GM19397 (cell line): ENCODE measurements around the gene OR2AG2.

Source experiments
- ATAC-seq: cut with Tn5 transposase; IDR thresholded peaks from one replicate; pipeline ENCODE4 v1.9.1; 2021; ENCODE audit warnings: mild to moderate bottlenecking, moderate library complexity; ENCODE audit not compliant: unreplicated experiment

OR2AG2 gene

DNA sequence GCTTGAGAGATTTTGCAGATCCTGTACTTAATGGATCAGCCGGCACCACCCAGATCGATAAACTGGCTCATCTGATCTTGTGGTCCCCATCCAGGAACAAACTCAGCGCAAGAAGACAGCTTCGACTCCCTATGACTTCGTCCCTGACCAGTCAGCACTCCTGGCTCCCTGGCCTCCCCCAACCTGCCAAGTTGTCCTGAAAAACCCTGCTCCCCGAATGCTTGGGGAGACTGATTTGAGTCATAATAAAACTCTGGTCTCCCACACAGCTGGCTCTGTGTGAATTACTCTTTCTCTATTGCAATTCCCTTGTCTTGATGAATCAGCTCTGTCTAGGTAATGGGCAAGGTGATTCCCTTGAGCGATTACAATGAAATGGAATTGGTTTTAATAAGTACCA, 29.5 kb downstream of the OR2AG2 start:
- ATAC-seq = no peak

DNA sequence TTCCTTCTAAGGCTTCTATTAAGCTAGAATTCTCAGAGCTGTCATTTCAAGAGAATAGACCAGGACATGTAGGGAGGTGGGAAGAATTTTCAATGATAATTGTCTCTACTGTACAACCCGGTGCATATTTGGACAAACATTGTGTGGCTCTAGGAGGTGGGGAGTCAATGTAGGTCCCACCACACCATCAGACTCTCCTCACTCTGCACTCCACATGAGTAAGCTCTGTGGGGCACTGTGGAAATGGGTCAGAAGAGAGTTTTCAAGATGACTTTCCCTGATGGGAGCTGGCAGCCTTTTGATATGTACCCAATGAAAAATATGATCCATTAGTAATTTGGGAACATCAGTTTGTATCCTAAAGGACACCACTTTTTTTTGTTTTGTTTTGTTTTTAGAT, 33.2 kb downstream of the OR2AG2 start:
- ATAC-seq = no peak

DNA sequence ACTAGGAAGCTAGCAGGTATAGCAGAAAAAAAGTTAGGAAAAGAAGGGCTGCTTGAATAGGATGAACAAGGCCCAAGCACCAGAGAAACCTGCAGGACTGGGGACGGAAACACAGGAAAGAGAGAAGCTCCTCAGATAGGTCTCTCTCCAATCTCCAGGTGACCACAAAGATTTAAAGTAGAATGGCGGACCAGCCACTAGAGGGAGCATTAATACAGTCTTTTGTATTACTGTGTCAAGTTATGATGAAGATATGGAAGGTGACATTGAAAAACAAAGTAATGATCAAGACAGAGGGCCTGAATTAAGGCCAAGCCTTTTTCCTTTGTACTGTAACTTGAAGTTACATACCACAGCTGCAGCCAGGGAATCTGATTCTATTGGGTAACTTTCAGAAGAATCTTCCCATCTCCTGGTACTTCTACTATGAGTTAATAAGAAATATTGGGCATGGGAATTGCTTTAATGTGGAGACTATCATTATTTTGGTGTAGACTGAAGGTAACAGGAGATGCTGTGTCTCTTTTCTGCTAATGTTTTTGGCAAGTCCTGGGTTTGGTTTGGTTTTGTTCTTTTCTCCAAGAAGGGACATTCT, 33.8 kb downstream of the OR2AG2 start:
- peak; percentile 70 for ATAC-seq

DNA sequence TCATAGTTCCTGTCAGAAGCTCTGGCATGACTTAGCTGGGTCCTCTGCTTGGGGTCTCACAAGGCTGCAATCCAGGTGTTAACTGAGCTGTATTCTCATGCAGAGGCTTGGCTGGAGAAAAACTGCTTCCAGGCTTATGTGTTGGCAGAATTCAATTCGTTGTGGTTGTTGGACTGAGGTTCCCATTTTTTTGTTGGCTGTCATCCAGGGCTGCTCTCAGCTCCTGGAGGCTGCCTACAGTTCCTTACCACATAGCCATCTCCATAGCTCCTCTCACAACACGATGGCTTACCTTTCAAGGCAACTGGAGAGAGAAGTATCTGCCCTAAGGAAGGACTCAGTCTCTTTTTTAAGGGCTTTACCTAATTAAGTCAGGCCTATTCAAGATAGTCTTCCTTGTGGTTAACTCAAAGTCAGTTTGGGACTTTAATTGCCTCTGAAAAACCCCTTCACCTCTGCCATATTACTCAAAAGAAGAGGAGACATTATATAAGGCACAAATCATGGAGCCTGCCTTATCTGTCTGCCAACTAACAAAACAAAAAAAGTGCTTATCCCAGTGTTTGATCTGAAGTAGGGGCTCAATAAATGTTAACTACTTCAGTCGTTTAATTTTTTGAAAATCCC, 35.2 kb downstream of the OR2AG2 start:
- no peak for ATAC-seq

DNA sequence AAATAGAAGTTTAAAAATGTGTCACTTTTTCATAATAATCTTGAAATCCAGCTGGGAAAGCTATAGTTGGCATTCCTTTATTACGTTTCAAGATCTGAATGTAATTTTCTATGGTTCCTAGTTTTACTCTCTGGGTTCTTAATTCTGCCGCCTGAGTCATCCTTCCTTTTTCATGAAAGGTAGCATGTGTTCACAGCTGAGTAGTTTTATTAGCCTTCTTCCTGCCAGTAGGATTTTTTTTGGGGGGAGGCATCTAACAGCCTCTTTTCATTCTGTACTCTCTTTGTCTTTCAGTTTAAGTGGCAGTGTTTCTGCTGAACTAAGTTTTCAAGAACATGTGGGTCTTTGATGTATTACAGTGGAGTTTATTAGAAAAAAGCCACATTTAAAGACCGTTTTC, 36.5 kb downstream of the OR2AG2 start:
- no peak for ATAC-seq

DNA sequence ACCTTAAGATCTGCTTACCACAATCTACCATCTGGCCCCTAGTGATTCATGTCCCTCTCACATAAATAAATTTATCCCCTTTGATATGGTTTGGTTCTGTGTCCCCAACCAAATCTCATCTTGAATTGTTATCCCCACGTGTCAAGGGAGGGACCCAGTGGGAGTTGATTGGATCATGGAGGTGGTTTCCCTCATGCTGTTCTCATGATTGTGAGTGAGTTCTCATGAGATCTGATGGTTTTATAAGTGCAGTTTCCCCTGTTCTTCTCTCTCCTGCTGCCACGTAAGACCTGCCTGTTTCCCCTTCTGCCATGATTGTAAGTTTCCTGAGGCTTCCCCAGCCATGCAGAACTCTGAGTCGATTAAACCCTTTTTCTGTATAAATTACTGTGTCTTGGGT, 37.2 kb downstream of the OR2AG2 start:
- no peak for ATAC-seq

DNA sequence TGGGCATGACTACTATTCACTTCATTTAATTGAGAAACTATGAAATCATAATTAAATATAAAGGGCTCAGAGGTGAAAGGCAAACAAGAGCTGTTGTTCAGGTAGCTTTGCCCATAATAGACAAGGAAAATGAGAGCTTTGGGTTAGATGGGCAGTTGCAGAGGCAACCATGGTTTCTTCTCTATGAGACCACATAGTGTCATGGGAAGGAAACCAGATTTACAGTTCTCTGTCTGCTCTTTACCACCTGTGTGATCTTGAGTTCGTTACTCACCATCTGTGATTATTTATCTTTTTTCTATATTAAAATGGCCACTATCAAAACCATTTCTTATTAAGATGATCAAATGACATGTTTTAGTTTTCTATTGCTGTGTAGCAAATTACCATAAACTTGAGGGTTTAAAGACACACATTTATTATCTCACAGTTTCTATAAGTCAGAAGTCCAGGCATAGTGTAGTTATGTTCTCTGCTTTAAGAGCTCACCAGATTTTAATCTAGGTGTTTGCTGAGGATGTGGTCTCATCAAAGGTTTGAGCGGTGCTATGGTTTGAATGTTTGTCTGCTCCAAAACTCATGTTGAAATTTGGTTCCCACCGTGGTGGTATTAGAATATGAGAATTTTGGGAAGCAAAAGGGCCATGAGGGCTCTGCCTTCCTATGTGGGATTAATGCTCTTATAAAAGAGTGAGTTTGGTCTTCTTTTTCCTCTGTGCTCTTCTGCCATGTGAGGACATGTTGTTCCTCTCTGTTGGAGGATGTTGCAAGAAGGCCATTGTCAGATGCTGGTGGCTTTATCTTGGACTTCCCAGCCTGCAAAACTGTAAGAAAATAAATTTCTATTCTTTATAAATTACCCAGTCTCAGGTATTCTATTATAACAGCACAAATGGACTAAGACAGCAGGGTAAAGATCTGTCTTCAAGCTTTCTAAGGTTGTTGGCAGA, 38.2 kb downstream of the OR2AG2 start:
- ATAC-seq = no peak

DNA sequence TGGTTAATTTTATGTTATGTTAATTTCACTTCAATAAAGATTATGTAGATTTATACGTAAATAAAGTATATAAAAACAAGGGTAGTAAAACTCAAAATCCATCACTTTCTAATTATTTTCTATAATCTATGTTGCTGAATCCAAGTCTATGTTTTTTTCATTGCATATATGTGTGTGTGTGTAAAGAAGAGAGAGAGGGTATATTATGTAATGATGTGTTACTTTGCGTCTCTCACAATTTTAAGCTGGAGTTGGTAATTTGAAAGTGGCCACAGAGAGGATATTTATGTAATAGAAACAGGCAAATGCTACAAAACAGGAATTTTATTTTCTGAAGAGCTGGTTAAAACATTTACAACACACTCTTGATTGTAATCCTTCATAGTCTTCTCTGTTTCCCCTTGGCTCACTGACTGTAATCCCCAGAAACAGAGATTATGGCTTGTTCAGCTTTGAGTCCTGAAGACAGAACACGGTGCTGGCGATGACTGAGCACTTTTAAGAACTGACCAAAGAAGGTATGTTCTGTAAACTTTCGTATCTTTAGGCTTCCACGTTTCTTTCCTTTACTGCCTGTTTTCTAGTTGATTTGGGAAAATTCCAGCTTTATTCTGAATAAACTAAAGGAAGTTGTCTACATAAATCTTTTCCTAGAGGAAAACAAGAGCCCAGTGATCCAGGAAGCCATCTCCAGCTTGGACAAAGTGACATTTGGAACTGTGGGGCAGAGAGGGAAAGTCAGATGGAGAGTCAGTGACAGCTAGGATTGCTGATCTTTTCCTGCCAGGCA, 43.6 kb downstream of the OR2AG2 start:
- no peak for ATAC-seq

DNA sequence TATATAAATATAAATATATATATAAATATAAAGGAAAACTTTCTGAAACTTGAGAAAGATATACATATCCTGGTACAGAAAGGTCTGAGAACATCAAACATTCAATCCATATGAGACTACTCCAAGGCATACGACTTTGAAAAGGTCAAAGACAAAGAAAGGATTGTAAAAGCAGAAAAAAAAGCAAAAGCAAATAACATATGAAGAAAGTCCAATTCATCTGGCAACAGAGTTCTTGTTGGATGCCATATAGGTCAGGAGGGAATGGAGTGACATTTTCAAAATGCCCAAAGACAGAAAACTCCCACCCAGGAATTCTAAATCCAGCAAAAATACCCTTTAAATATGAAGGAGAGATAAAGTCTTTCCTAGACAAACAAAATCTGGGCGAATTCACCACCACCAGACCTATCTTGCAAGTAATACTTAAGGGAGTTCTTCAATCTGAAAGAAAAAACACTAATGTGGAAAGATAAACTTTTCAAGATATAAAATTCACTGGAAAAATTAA, 46.3 kb downstream of the OR2AG2 start:
- no peak for ATAC-seq

DNA sequence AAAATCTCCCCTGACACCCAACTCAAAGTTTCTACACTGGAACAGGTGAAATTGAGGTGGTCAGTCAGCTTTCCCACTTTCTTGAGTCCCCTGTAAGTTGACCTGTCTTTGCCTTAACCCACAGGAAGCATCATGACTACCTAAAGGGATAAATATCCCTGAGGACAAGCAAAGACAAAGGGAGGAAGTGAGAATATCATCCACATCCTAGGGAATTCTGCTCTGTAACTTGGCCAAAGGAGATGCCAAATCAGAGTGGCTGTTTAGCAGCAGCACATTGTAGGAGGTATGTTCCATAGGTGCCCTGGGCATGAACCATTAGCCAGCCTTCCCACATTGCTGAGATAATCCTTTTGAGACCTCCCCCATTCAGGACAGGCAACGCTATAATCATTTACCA, 47.8 kb downstream of the OR2AG2 start:
- ATAC-seq = no peak

DNA sequence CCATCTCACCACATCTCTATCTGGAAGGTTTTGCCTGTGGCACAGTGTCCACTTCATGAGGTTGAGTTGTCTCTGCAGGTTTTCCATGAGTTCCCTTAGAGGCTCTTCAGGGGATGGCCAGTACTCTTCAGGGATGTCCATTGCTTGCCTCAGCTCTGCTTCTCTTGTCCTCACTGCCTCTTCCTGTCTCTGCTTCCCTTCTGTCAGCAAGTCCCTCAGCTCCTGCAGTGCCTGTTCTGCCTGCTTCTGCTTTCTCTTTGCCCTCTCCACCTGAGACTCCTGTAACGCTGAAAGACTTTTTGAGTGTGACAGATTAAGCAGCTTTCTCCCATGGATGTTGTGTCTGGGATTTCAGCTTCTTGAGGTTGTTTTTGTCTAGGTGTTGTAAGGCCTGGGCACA, 50.4 kb downstream of the OR2AG2 start:
- ATAC-seq = no peak

DNA sequence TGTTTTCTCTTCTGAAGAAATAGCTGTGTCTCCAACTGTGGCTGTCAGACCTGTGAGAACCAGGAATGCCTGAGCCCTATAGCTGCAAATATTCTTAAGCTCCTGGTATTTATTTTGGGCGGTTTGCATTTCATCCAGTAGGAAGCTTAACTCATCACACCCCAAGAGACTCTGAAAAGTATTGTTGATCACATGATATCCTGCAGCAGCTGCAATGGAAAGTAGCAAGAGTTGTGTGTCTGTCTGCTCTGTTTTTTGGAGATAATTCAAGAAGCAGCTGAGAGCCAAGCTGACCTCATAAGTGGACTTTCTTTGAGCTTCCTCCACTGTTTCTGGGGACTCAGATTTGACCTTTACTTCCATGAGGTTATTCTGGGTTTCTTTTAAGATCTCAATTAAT, 52.2 kb downstream of the OR2AG2 start:
- no peak for ATAC-seq

DNA sequence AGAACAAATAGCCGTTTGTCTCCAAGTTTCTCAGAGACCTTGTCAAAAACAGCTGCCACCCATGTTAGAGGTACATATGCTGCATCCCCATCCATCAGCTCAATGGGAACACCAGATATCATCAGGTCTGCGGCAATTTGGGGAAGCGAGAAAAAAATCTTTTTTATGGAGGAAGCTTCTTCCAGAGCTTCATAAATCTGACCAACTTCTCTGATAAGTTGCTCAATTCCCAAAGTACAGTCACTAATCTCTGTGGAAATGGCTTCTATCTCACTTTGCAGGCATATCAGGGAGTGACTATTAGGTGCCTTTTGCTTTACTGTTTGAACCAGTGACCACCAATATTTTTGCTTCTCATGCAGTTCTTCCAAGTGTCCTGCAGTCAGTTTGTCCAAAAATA, 54.4 kb downstream of the OR2AG2 start:
- ATAC-seq = no peak
